Measurements from ENCODE around the gene THAP2.

DNA sequence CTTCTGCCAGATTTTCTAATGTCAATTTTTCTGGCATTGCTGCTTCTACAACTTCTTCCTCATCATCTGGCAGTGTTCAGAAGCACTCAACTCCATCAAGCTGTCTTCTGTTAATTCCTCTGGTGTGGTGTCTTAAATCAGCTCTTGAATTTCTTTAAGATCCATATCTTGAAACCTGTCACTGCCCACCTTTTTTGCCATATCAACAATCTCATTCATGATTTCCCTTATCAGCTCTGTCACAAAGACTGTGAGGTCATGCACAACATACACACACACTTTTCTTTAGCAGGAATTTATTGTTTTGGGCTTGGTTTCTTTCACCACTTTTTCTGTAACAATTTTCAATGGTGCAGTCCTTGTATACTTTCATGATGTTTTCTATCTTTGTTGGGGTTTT lies 7.2 kb downstream of the THAP2 start:
- no peak for TF ChIP-seq POLR2A (IDR thresholded peaks at IDR 0.05)
- no peak for TF ChIP-seq CTCF (IDR thresholded peaks at IDR 0.05)
- no peak for TF ChIP-seq EP300 (IDR thresholded peaks at IDR 0.05)
- TF ChIP-seq POLR2AphosphoS5 (IDR thresholded peaks at IDR 0.05), result no peak
